ENCODE measurements around the gene MSL2. TPM values are rescaled to one million over a fixed set of nuclear protein-coding genes. Genes with fewer than 3 reads are reported as not detected.
"Not testable (repeated sequence)": the region's sequence is repeated elsewhere in the genome, so short reads cannot be mapped to it uniquely, and the experiment has no call there.

Gene MSL2
- total and polyA plus RNA-seq, 2 of the 4 experiments (the other 2 are of a cell fraction): 7.1 to 13.6 TPM

DNA sequence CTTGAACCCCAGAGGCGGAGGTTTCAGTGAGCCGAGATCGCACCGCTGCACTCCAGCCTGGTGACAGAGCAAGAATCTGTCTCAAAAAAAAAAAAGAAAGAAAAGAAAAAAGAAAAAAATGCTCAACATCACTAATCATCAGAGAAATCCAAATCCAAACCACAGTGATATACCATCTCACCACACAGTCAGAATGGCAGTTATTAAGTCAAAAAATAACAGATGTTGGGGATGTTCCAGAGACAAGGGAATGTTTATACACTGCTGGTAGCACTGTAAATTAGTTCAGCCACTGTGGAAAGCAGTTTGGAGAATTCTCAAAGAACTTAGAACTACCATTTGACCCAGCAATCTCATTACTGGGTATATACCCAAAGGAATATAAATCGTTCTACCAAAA is 3.1 kb upstream of the MSL2 start:
- H4K91ac ChIP-seq (ENCODE audit: insufficient read depth, low read depth, low read length); H4K8ac ChIP-seq (ENCODE audit: low read depth in 2 of 2, low read length in 2 of 2); H3K4me3 ChIP-seq (ENCODE audit: insufficient read depth, low read depth, low read length); in situ Hi-C loops (cut with MboI; ENCODE audit: low sequenced_read_pairs); H3K4me2 ChIP-seq (ENCODE audit: low read depth, low read length); H3K9me3 ChIP-seq (ENCODE audit: control insufficient read depth, insufficient read depth, low read length); H3K27ac ChIP-seq (ENCODE audit: insufficient read depth, low read length); dilution Hi-C loops (cut with HindIII; ENCODE audit: low sequenced_read_pairs, unreplicated experiment); H3K9me1 ChIP-seq (ENCODE audit: insufficient read depth, low read length); H2AK9ac ChIP-seq (replicated peaks; ENCODE audit: low read depth, low read length, poor library complexity); POLR2A ChIA-PET (ENCODE audit: unreplicated experiment); H3K18ac ChIP-seq (ENCODE audit: low read depth, low read length); H3K4me1 ChIP-seq (ENCODE audit: control insufficient read depth, insufficient read depth, low read length); BruUV-seq (replicated peaks); H3K56ac ChIP-seq (ENCODE audit: extremely low read depth, insufficient read depth, low read length); H3K36me3 ChIP-seq (ENCODE audit: control insufficient read depth, insufficient read depth, low read length); H3K14ac ChIP-seq (replicated peaks; ENCODE audit: low read depth, low read length); H3K4ac ChIP-seq (ENCODE audit: low read depth, low read length); H2BK5ac ChIP-seq (ENCODE audit: low read depth, low read length, poor library complexity, severe bottlenecking); H2BK15ac ChIP-seq (ENCODE audit: low read depth, low read length); H3K27me3 ChIP-seq (ENCODE audit: control insufficient read depth, insufficient read depth, low read length); H2BK20ac ChIP-seq (ENCODE audit: low read depth, low read length); H3K23ac ChIP-seq (ENCODE audit: low read depth, low read length); H2AFZ ChIP-seq (replicated peaks; ENCODE audit: low read length, poor library complexity); H3K9ac ChIP-seq (ENCODE audit: low read depth, low read length); H4K5ac ChIP-seq (ENCODE audit: low read depth, low read length); DNase-seq; H2AK5ac ChIP-seq (ENCODE audit: low read depth, low read length); ATAC-seq (ENCODE audit: low read depth); H2BK120ac ChIP-seq (ENCODE audit: low read depth, low read length): not testable (repeated sequence)
- H3K79me1 ChIP-seq (ENCODE audit: low read depth in 1 of 2, low read length in 2 of 2): peaks cover 0 to 12% of the 10 kb centered on the region in 2 experiments; a peak in 2 of 4 replicates
- H4K20me1 ChIP-seq (ENCODE audit: insufficient read depth, low read length): peaks cover 16% of the 10 kb centered on the region
- CTCF ChIA-PET: interaction anchor here (0.6 kb wide), 1 partner anchor 31 kb away, joined by 3 read pairs; no protein-coding TSS in a partner anchor
- intact Hi-C loops (cut with micrococcal nuclease): loop anchor here (5.0 kb wide), 2 partner anchors 663 to 813 kb away; partner anchors contain the start of gene NCK1
- WGBS, 2 experiments (ENCODE audit: extremely low coverage in 2 of 2, insufficient read length in 1 of 2): no CpG with 5 or more reads among the region's 5 CpGs

DNA sequence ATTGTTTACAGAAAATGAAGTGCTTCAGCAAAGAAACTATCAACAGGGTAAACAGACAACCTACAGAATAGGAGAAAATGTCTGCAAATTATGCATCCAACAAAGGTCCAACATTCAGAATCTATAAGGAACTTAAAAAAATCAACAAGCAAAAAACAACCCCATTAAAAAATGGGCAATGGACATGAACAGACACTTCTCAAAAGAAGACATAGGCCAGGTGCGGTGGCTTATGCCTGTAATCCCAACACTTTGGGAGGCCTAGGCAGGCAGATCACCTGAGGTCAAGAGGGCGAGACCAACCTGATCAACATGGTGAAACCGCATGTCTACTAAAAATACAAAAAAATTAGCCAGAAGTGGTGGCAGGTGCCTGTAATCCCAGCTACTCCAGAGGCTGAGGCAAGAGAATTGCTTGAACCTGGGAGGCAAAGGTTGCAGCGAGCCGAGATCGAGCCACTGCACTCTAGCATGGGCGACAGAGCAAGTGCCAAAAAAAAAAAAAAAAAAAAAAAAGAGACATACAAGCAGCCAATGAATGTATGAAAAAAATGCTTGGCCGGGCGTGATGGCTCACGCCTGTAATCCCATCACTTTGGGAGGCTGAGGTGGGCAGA is 2.4 kb upstream of the MSL2 start:
- dilution Hi-C loops (cut with HindIII; ENCODE audit: low sequenced_read_pairs, unreplicated experiment); DNase-seq; H4K5ac ChIP-seq (ENCODE audit: low read depth, low read length); POLR2A ChIA-PET (ENCODE audit: unreplicated experiment); H2BK120ac ChIP-seq (ENCODE audit: low read depth, low read length); H3K18ac ChIP-seq (ENCODE audit: low read depth, low read length); H3K14ac ChIP-seq (replicated peaks; ENCODE audit: low read depth, low read length); H3K9ac ChIP-seq (ENCODE audit: low read depth, low read length); H3K4me3 ChIP-seq (ENCODE audit: insufficient read depth, low read depth, low read length); H3K4me1 ChIP-seq (ENCODE audit: control insufficient read depth, insufficient read depth, low read length); H3K27ac ChIP-seq (ENCODE audit: insufficient read depth, low read length); in situ Hi-C loops (cut with MboI; ENCODE audit: low sequenced_read_pairs); H2BK20ac ChIP-seq (ENCODE audit: low read depth, low read length); H3K9me3 ChIP-seq (ENCODE audit: control insufficient read depth, insufficient read depth, low read length); H4K91ac ChIP-seq (ENCODE audit: insufficient read depth, low read depth, low read length); H3K9me1 ChIP-seq (ENCODE audit: insufficient read depth, low read length); H2BK15ac ChIP-seq (ENCODE audit: low read depth, low read length); H4K8ac ChIP-seq (ENCODE audit: low read depth in 2 of 2, low read length in 2 of 2); H3K23ac ChIP-seq (ENCODE audit: low read depth, low read length); H3K27me3 ChIP-seq (ENCODE audit: control insufficient read depth, insufficient read depth, low read length); H2AK5ac ChIP-seq (ENCODE audit: low read depth, low read length); H3K4me2 ChIP-seq (ENCODE audit: low read depth, low read length); ATAC-seq (ENCODE audit: low read depth); H2BK5ac ChIP-seq (ENCODE audit: low read depth, low read length, poor library complexity, severe bottlenecking); H2AFZ ChIP-seq (replicated peaks; ENCODE audit: low read length, poor library complexity); BruUV-seq (replicated peaks); H3K56ac ChIP-seq (ENCODE audit: extremely low read depth, insufficient read depth, low read length); H3K36me3 ChIP-seq (ENCODE audit: control insufficient read depth, insufficient read depth, low read length); H3K4ac ChIP-seq (ENCODE audit: low read depth, low read length); H2AK9ac ChIP-seq (replicated peaks; ENCODE audit: low read depth, low read length, poor library complexity): not testable (repeated sequence)
- Histone ChIP-seq H3K79me1 (ENCODE audit: low read depth in 1 of 2, low read length in 2 of 2) (peaks cover 0 to 12% of the 10 kb centered on the region in 2 experiments; a peak in 2 of 4 replicates), H4K20me1 (ENCODE audit: insufficient read depth, low read length) (peaks cover 22% of the 10 kb centered on the region)
- intact Hi-C loops (cut with micrococcal nuclease): loop anchor here (5.0 kb wide), 2 partner anchors 664 to 814 kb away; partner anchors contain the start of gene NCK1
- 83% methylated on average over 1 of the region's 10 CpGs; no CpG with 5 or more reads in 1 of the 2 experiments for WGBS, 2 experiments (ENCODE audit: extremely low coverage in 2 of 2, insufficient read length in 1 of 2)
- CTCF ChIA-PET: interaction anchor here (0.6 kb wide), 2 partner anchors 18 to 30 kb away, joined by 3 read pairs; no protein-coding TSS in a partner anchor

Data from IMR-90 (cell line).